Measurements from ENCODE around the gene PDXK. TPM values are rescaled to one million over a fixed set of nuclear protein-coding genes. Genes with fewer than 3 reads are reported as not detected.
A peak's percentile ranks its signal among the peaks of the same experiment; 100 is the strongest.

The PDXK gene
- total and polyA plus RNA-seq, 9 of the 15 experiments (the other 6 are each of a cell fraction or from before 2014, with no cell fraction given): 5.6 to 162 (median 76.5) TPM

- TF ChIP-seq ID3 (CRISPR knock-in tag; IDR thresholded peaks at IDR 0.05) (no peak), ID3 (tag; IDR thresholded peaks at IDR 0.05) (peak; percentile 94), NBN (IDR thresholded peaks at IDR 0.05; ENCODE audit: low read depth) (peak; percentile 74), TCFL5 (CRISPR knock-in tag; conservative IDR thresholded peaks at IDR 0.05) (no peak), JUN (IDR thresholded peaks at IDR 0.05; ENCODE audit: borderline replicate concordance, low read depth, low read length) (peak; percentile 85; the same call in 1 of the 2 replicates), JUN (CRISPR knock-in tag; IDR thresholded peaks at IDR 0.05; ENCODE audit: borderline replicate concordance) (no peak; the same call in 1 of the 2 replicates), SP1 (CRISPR knock-in tag; IDR thresholded peaks at IDR 0.05) (peak; percentile 89), HEY1 (CRISPR knock-in tag; IDR thresholded peaks at IDR 0.05; ENCODE audit: borderline replicate concordance) (no peak), RBM17 (IDR thresholded peaks at IDR 0.05; ENCODE audit: borderline replicate concordance, low read depth, low read length) (no peak), TARDBP (IDR thresholded peaks at IDR 0.05) (peak; percentile 82), ATF3 (IDR thresholded peaks at IDR 0.05) (peak; percentile 50; the same call in 1 of the 2 replicates), ATF3 (CRISPR knock-in tag; conservative IDR thresholded peaks at IDR 0.05) (0 out of 2 replicates have a peak, but pooled peaks have one; percentile 61), XRCC3 (IDR thresholded peaks at IDR 0.05) (no peak; the same call in 1 of the 2 replicates), MTA1 (IDR thresholded peaks at IDR 0.05; ENCODE audit: borderline replicate concordance) (peak; percentile 98), NEUROD1 (IDR thresholded peaks at IDR 0.05; ENCODE audit: borderline replicate concordance, low read depth, low read length, partially characterized antibody) (peak; percentile 63), ZNF77 (CRISPR knock-in tag; IDR thresholded peaks at IDR 0.05) (no peak), ZBTB8A (IDR thresholded peaks at IDR 0.05; ENCODE audit: partially characterized antibody) (no peak), POLR2B (IDR thresholded peaks at IDR 0.05; ENCODE audit: low read depth, partially characterized antibody) (peak; percentile 92), ZNF518B (CRISPR knock-in tag; IDR thresholded peaks at IDR 0.05) (no peak), COPS2 (conservative IDR thresholded peaks at IDR 0.05) (no peak), KLF16 (IDR thresholded peaks at IDR 0.05) (no peak; the same call in 1 of the 2 replicates)
Observed at GRCh38 chr21:43789276-43790009, 70.5 kb downstream of the PDXK start, which contains the start of gene RRP1 (continued).

All from K562 (cell line).